ENCODE data around the gene SVBP.

GRCh38 chr1:42774928-42775526, 42.2 kb downstream of the SVBP start:
- TF ChIP-seq CTCF (conservative IDR thresholded peaks at IDR 0.05; ENCODE audit: low read length) (no peak), EZH2phosphoT487 (IDR thresholded peaks at IDR 0.05; ENCODE audit: borderline replicate concordance) (no peak)

All from Loucy (cell line).